ENCODE results near the gene ZNF33A. TPM values are rescaled to one million over a fixed set of nuclear protein-coding genes. Genes with fewer than 3 reads are reported as not detected.

Gene ZNF33A
- total and polyA plus RNA-seq, 2 of the 4 experiments (the other 2 are of a cell fraction): 5.6 to 14.3 TPM

DNA sequence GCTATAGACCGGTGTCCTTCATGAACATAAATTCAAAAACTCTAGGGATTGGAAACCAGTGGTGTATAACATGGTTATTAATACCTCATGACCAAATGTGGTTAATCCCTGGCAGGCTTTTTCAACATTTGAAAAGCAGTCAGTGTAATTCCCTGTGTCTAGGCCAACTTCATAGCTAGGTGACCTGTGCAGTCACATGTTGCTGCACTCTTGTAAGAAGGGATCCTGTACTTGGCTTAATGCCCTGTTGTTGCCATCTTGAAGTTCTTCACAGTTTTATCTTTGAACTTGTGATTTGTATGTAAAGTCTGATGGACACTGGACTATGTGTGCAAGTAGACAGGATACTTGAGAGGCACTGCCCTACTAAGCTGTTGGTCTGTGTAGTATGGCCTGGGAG lies 39.7 kb downstream of the ZNF33A start:
- H3K18ac ChIP-seq (ENCODE audit: low read depth, low read length): no peak overlapping the region
- no TSS peak for BruUV-seq (replicated peaks)
- no peak for DNase-seq
- H3K14ac ChIP-seq (replicated peaks; ENCODE audit: low read depth, low read length): no peak overlapping the region
- H3K23ac ChIP-seq (ENCODE audit: low read depth, low read length): no peak overlapping the region
- TF ChIP-seq RAD21 (IDR thresholded peaks at IDR 0.05; ENCODE audit: low read length) (no peak), FOS (IDR thresholded peaks at IDR 0.05; ENCODE audit: low read depth, low read length) (no peak)
- H3K9me3 ChIP-seq (ENCODE audit: control insufficient read depth, insufficient read depth, low read length): peaks cover 4% of the 10 kb centered on the region; the same call in 1 of the 2 replicates
- H2BK20ac ChIP-seq (ENCODE audit: low read depth, low read length): no peak overlapping the region
- H2AK5ac ChIP-seq (ENCODE audit: low read depth, low read length): no peak overlapping the region
- no peaks in the 10 kb centered on the region for H4K20me1 ChIP-seq (ENCODE audit: insufficient read depth, low read length)
- no peak overlapping the region for H3K27ac ChIP-seq (ENCODE audit: insufficient read depth, low read length)
- no peak overlapping the region for H3K9ac ChIP-seq (ENCODE audit: low read depth, low read length)
- no peak overlapping the region for H2BK15ac ChIP-seq (ENCODE audit: low read depth, low read length)
- H3K4ac ChIP-seq (ENCODE audit: low read depth, low read length): no peak overlapping the region
- intact Hi-C loops (cut with micrococcal nuclease): no loop called here
- peaks cover 5% of the 10 kb centered on the region; the same call in 1 of the 2 replicates for H3K36me3 ChIP-seq (ENCODE audit: control insufficient read depth, insufficient read depth, low read length)
- no peak overlapping the region for H4K8ac ChIP-seq (ENCODE audit: low read depth in 2 of 2, low read length in 2 of 2)
- no peak overlapping the region for H2BK5ac ChIP-seq (ENCODE audit: low read depth, low read length, poor library complexity, severe bottlenecking)
- H3K4me1 ChIP-seq (ENCODE audit: control insufficient read depth, insufficient read depth, low read length): 0 out of 2 replicates have a peak, but pooled peaks cover 1% of the 10 kb centered on the region
- no peak for ATAC-seq (ENCODE audit: low read depth)
- POLR2A ChIA-PET (ENCODE audit: unreplicated experiment): no interaction called here
- H3K56ac ChIP-seq (ENCODE audit: extremely low read depth, insufficient read depth, low read length): no peak overlapping the region
- no peaks in the 10 kb centered on the region for H3K27me3 ChIP-seq (ENCODE audit: control insufficient read depth, insufficient read depth, low read length)
- H3K9me1 ChIP-seq (ENCODE audit: insufficient read depth, low read length): no peaks in the 10 kb centered on the region
- no peak overlapping the region for H2AFZ ChIP-seq (replicated peaks; ENCODE audit: low read length, poor library complexity)
- CTCF ChIA-PET: no interaction called here
- H3K4me2 ChIP-seq (ENCODE audit: low read depth, low read length): no peak overlapping the region
- WGBS, 2 experiments (ENCODE audit: extremely low coverage in 2 of 2, insufficient read length in 1 of 2): no CpG with 5 or more reads among the region's 1 CpG
- H3K4me3 ChIP-seq (ENCODE audit: insufficient read depth, low read depth, low read length): no peak overlapping the region
- in situ Hi-C loops (cut with MboI; ENCODE audit: low sequenced_read_pairs): no loop called here
- no peak overlapping the region for H2AK9ac ChIP-seq (replicated peaks; ENCODE audit: low read depth, low read length, poor library complexity)
- H3K79me1 ChIP-seq (ENCODE audit: low read depth in 1 of 2, low read length in 2 of 2): no peaks in the 10 kb centered on the region
- H4K91ac ChIP-seq (ENCODE audit: insufficient read depth, low read depth, low read length): no peak overlapping the region
- H4K5ac ChIP-seq (ENCODE audit: low read depth, low read length): no peak overlapping the region
- H2BK120ac ChIP-seq (ENCODE audit: low read depth, low read length): no peak overlapping the region
- dilution Hi-C loops (cut with HindIII; ENCODE audit: low sequenced_read_pairs, unreplicated experiment): no loop called here

Data from IMR-90 (cell line).